ENCODE data around the gene PRICKLE2.

PRICKLE2 gene

GRCh38 chr3:64048631-64049061 lies 176.6 kb downstream of the PRICKLE2 start:
- Histone ChIP-seq H3K9me3 (no peaks in the 10 kb centered on the region), H3K27me3 (no peaks in the 10 kb centered on the region), H3K36me3 (no peaks in the 10 kb centered on the region), H3K27ac (peak overlapping the region; percentile 72), H3K4me1 (ENCODE audit: control insufficient read depth in 1 of 2, insufficient read depth in 1 of 2, low read depth in 1 of 2, low read length in 1 of 2) (peaks cover 33 to 46% of the 10 kb centered on the region in 2 experiments), H3K4me3 (ENCODE audit: low read depth in 1 of 2, low read length in 1 of 2) (peak overlapping the region in 1 of 2 experiments; percentile 9)
- TF ChIP-seq CTCF (IDR thresholded peaks at IDR 0.05): no peak

- H3K27ac ChIP-seq: peak overlapping the region; percentile 72
- H3K4me1 ChIP-seq (ENCODE audit: control insufficient read depth in 1 of 2, insufficient read depth in 1 of 2, low read depth in 1 of 2, low read length in 1 of 2): peaks cover 33 to 46% of the 10 kb centered on the region in 2 experiments
- TF ChIP-seq CTCF (IDR thresholded peaks at IDR 0.05): no peak
- no peak overlapping the region for H3K4me3 ChIP-seq (ENCODE audit: low read depth in 1 of 2, low read length in 1 of 2)
- no peaks in the 10 kb centered on the region for H3K36me3 ChIP-seq
- H3K9me3 ChIP-seq: no peaks in the 10 kb centered on the region
- H3K27me3 ChIP-seq: no peaks in the 10 kb centered on the region
These were observed 177.5 kb downstream of the PRICKLE2 start for GRCh38 chr3:64047787-64048186.

DNA sequence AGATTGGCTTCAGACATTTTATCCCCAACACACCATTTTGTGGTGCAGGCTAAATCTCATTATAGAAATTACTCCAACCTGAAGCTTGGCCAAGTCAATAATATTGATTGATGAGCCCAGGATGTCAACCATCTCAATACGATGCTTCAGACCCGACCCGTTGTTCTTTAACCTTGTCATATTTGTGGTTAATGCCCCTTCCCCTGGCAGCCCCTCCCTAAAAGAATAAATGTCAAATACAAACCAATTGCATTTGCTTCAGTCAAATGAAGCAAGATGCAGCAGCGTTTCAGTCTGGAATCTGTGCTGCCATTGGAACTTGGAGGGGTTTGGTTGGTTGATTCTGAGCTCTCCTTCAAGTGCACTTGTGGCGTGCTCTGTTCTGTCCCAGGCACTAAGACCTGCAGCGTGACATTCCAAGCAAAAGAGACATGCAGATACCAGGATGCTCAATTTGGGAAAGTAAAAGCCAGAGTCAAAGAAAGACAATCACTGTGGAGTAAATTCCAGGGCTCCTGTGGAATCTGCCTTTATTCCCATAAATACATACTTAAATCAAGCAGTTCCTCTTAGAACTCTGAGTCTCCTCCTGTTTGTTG lies 178.2 kb downstream of the PRICKLE2 start:
- H3K27me3 ChIP-seq: no peaks in the 10 kb centered on the region
- no peak overlapping the region for H3K4me3 ChIP-seq (ENCODE audit: low read depth in 1 of 2, low read length in 1 of 2)
- H3K36me3 ChIP-seq: no peaks in the 10 kb centered on the region
- peaks cover 33 to 46% of the 10 kb centered on the region in 2 experiments for H3K4me1 ChIP-seq (ENCODE audit: control insufficient read depth in 1 of 2, insufficient read depth in 1 of 2, low read depth in 1 of 2, low read length in 1 of 2)
- TF ChIP-seq CTCF (IDR thresholded peaks at IDR 0.05): no peak
- no peaks in the 10 kb centered on the region for H3K9me3 ChIP-seq
- H3K27ac ChIP-seq: peak overlapping the region; percentile 72

- no peak for TF ChIP-seq CTCF (IDR thresholded peaks at IDR 0.05)
- Histone ChIP-seq H3K4me3 (ENCODE audit: low read depth in 1 of 2, low read length in 1 of 2) (no peak overlapping the region), H3K27me3 (no peaks in the 10 kb centered on the region), H3K27ac (no peak overlapping the region), H3K4me1 (ENCODE audit: control insufficient read depth in 1 of 2, insufficient read depth in 1 of 2, low read depth in 1 of 2, low read length in 1 of 2) (peaks cover 33 to 44% of the 10 kb centered on the region in 2 experiments), H3K36me3 (no peaks in the 10 kb centered on the region), H3K9me3 (no peaks in the 10 kb centered on the region)
These were observed 178.7 kb downstream of the PRICKLE2 start for GRCh38 chr3:64046592-64046991.

- TF ChIP-seq CTCF (IDR thresholded peaks at IDR 0.05): no peak
- no peaks in the 10 kb centered on the region for H3K36me3 ChIP-seq
- no peak overlapping the region for H3K27ac ChIP-seq
- no peaks in the 10 kb centered on the region for H3K27me3 ChIP-seq
- H3K4me3 ChIP-seq (ENCODE audit: low read depth in 1 of 2, low read length in 1 of 2): no peak overlapping the region
- H3K4me1 ChIP-seq (ENCODE audit: control insufficient read depth in 1 of 2, insufficient read depth in 1 of 2, low read depth in 1 of 2, low read length in 1 of 2): peaks cover 9 to 14% of the 10 kb centered on the region in 2 experiments
- no peaks in the 10 kb centered on the region for H3K9me3 ChIP-seq
These were observed 182.3 kb downstream of the PRICKLE2 start for GRCh38 chr3:64042952-64043351.

Data from neutrophil (primary cell).